ENCODE data around the gene ARHGEF26.

ARHGEF26 gene

GRCh38 chr3:154125378-154126030 lies 4.3 kb downstream of the ARHGEF26 start:
- DNase-seq (ENCODE audit: low spot score), result no peak
- no peak overlapping the region for H3K27ac ChIP-seq
- peak overlapping the region; percentile 78 for H3K4me3 ChIP-seq
- TF ChIP-seq CTCF (IDR thresholded peaks at IDR 0.05), result no peak

GRCh38 chr3:154126651-154127050 lies 5.5 kb downstream of the ARHGEF26 start:
- Histone ChIP-seq H3K27ac (no peak overlapping the region), H3K4me3 (peak overlapping the region; percentile 78)
- TF ChIP-seq CTCF (IDR thresholded peaks at IDR 0.05), result no peak
- no peak for DNase-seq (ENCODE audit: low spot score)

GRCh38 chr3:154129625-154130024 lies 8.4 kb downstream of the ARHGEF26 start:
- DNase-seq (ENCODE audit: low spot score), result no peak
- Histone ChIP-seq H3K27ac (peak overlapping the region in 1 of 2 donors; percentile 17), H3K4me3 (no peak overlapping the region)
- TF ChIP-seq CTCF (IDR thresholded peaks at IDR 0.05), result no peak

GRCh38 chr3:154130540-154130939 lies 9.3 kb downstream of the ARHGEF26 start:
- DNase-seq (ENCODE audit: low spot score), result no peak
- no peak overlapping the region for H3K4me3 ChIP-seq
- TF ChIP-seq CTCF (IDR thresholded peaks at IDR 0.05), result no peak
- no peak overlapping the region for H3K27ac ChIP-seq

- no peak for DNase-seq (ENCODE audit: low spot score)
- no peak for TF ChIP-seq CTCF (IDR thresholded peaks at IDR 0.05)
- no peak overlapping the region for H3K4me3 ChIP-seq
- no peak overlapping the region for H3K27ac ChIP-seq
Measured at GRCh38 chr3:154131830-154132229, 10.6 kb downstream of the ARHGEF26 start.

- H3K4me3 ChIP-seq, result no peak overlapping the region
- TF ChIP-seq CTCF (IDR thresholded peaks at IDR 0.05), result no peak
- H3K27ac ChIP-seq, result no peak overlapping the region
- DNase-seq (ENCODE audit: low spot score), result no peak
Measured at GRCh38 chr3:154132777-154133375, 11.7 kb downstream of the ARHGEF26 start.

All from coronary artery (tissue), 2 donors.